Measurements from ENCODE around the gene ZNF726.

GRCh38 chr19:23882493-23882892 is 32.2 kb upstream of the ZNF726 start:
- TF ChIP-seq CTCF (conservative IDR thresholded peaks at IDR 0.05; ENCODE audit: low read depth, low read length) (no peak), EZH2 (IDR thresholded peaks at IDR 0.05; ENCODE audit: borderline replicate concordance, low read depth, low read length, poor library complexity, severe bottlenecking) (no peak)

All from A673 (cell line).